Measurements from ENCODE around the gene SUB1. TPM values are rescaled to one million over a fixed set of nuclear protein-coding genes. Genes with fewer than 3 reads are reported as not detected.

The SUB1 gene
- polyA plus RNA-seq, 1 of the 3 experiments (the other 2 are of a cell fraction), result 50.8 TPM

DNA sequence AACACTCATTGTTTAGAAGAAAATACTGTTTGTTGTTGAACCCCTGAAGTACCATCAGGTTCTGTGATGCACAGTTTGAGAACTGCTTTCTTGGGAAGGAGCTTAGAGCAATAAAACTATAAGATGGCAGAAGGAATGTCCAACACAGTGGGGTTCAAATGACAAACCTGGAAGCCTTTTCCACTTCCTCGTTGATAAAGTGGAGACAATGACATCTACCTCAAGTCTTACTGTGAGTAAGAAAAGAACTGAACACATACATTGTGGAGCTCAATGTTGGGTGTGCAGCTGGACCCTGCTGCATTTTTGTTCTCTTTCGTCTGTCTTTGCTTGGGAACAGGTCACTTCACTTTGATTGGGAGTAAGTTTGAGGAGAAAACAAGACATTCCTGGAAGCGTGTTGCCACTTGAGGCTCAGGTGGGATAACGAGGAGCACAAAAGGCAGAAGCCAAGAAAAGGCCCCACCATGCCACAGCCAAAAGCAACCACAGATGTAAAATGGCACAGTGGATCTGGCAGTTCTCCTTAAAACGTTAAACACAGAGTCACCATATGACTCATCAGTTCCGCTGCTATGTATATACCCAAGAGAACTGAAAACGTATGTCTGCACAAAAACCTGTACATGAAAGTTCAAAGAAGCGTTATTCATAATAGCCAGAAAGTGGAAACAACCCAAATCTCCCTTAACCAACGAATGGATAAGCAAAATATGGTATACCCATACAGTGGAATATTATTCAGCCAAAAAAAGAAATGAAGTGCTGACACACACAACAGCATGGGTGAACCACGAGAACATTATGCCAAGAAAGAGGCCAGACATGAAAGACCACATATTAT, 42.9 kb upstream of the SUB1 start:
- peaks cover 5 to 13% of the 10 kb centered on the region in 2 experiments; a peak in 2 of 4 replicates for H3K4me1 ChIP-seq (ENCODE audit: control insufficient read depth in 1 of 2, insufficient read depth in 2 of 2, low read depth in 1 of 2, low read length in 1 of 2)
- no peaks in the 10 kb centered on the region for H3K36me3 ChIP-seq (replicated peaks in 1 of 2; ENCODE audit: control insufficient read depth in 1 of 2, insufficient read depth in 2 of 2, low read length in 1 of 2)
- DNase-seq, result no peak
- ChIA-PET POLR2A (interaction anchor here (1.4 kb wide), 1 partner anchor 38 kb away, joined by 3 read pairs; no protein-coding TSS in a partner anchor), CTCF (interaction anchor here (1.4 kb wide), 2 partner anchors 17 to 24 kb away, joined by 3 read pairs; no protein-coding TSS in a partner anchor)
- H3F3A ChIP-seq (replicated peaks; ENCODE audit: insufficient read depth), result peaks cover 20% of the 10 kb centered on the region
- H2AFZ ChIP-seq (ENCODE audit: low read depth), result peak overlapping the region; percentile 29; the same call in 1 of the 2 replicates
- no peaks in the 10 kb centered on the region for H3K9me3 ChIP-seq
- 52% methylated on average over 10 of the region's 10 CpGs for WGBS (ENCODE audit: low lambda C conversion rate)
- H3K79me2 ChIP-seq (ENCODE audit: insufficient read depth), result no peaks in the 10 kb centered on the region
- H3K27me3 ChIP-seq (ENCODE audit: insufficient read depth), result no peaks in the 10 kb centered on the region
- TF ChIP-seq, protein P1, sequence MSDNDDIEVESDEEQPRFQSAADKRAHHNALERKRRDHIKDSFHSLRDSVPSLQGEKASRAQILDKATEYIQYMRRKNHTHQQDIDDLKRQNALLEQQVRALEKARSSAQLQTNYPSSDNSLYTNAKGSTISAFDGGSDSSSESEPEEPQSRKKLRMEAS (IDR thresholded peaks at IDR 0.05; ENCODE audit: low read depth), result peak; percentile 16; the same call in 1 of the 2 replicates
- TF ChIP-seq FOSL2 (IDR thresholded peaks at IDR 0.05; ENCODE audit: borderline replicate concordance, low read depth), result peak; percentile 73; the same call in 1 of the 2 replicates
- peak; percentile 51 for TF ChIP-seq NFIC (IDR thresholded peaks at IDR 0.05; ENCODE audit: borderline replicate concordance)
- peak; percentile 81 for TF ChIP-seq TCF12 (IDR thresholded peaks at IDR 0.05)
- TF ChIP-seq RFX5 (IDR thresholded peaks at IDR 0.05; ENCODE audit: low read length), result no peak
- peak in 1 of 2 experiments; percentile 42; a peak in 1 of 4 replicates for TF ChIP-seq EP300 (IDR thresholded peaks at IDR 0.05; ENCODE audit: borderline replicate concordance in 1 of 2, low read depth in 1 of 2, low read length in 1 of 2)
- no peak for TF ChIP-seq MXI1 (IDR thresholded peaks at IDR 0.05; ENCODE audit: low read depth, low read length)
- peak; percentile 66 for TF ChIP-seq JUND (IDR thresholded peaks at IDR 0.05)
- no peak overlapping the region for H3K9ac ChIP-seq
- H3K4me2 ChIP-seq, result no peak overlapping the region
- no peaks in the 10 kb centered on the region for H3K9me2 ChIP-seq
- H3K4me3 ChIP-seq (ENCODE audit: low read depth in 2 of 2, low read length in 1 of 2), result no peak overlapping the region
- H3K27ac ChIP-seq (ENCODE audit: low read depth in 2 of 2, low read length in 1 of 2), result peak overlapping the region in 1 of 2 experiments; percentile 78; a peak in 2 of 4 replicates
- H4K20me1 ChIP-seq (ENCODE audit: insufficient read depth), result no peaks in the 10 kb centered on the region

GRCh38 chr5:32543291-32543690, 42.1 kb upstream of the SUB1 start:
- Histone ChIP-seq H4K20me1 (ENCODE audit: insufficient read depth) (no peaks in the 10 kb centered on the region), H3K36me3 (replicated peaks in 1 of 2; ENCODE audit: control insufficient read depth in 1 of 2, insufficient read depth in 2 of 2, low read length in 1 of 2) (no peaks in the 10 kb centered on the region), H3K9me2 (no peaks in the 10 kb centered on the region), H3K27ac (ENCODE audit: low read depth in 2 of 2, low read length in 1 of 2) (peak overlapping the region in 1 of 2 experiments; percentile 78; a peak in 2 of 4 replicates), H3K4me3 (ENCODE audit: low read depth in 2 of 2, low read length in 1 of 2) (no peak overlapping the region), H3K27me3 (ENCODE audit: insufficient read depth) (no peaks in the 10 kb centered on the region), H3K4me2 (no peak overlapping the region), H2AFZ (ENCODE audit: low read depth) (no peak overlapping the region), H3K79me2 (ENCODE audit: insufficient read depth) (no peaks in the 10 kb centered on the region), H3K9ac (no peak overlapping the region), H3K9me3 (no peaks in the 10 kb centered on the region), H3K4me1 (ENCODE audit: control insufficient read depth in 1 of 2, insufficient read depth in 2 of 2, low read depth in 1 of 2, low read length in 1 of 2) (peaks cover 5 to 13% of the 10 kb centered on the region in 2 experiments; a peak in 2 of 4 replicates), H3F3A (replicated peaks; ENCODE audit: insufficient read depth) (peaks cover 17% of the 10 kb centered on the region)
- CTCF ChIA-PET, result no interaction called here
- WGBS (ENCODE audit: low lambda C conversion rate), result 64% methylated on average over 8 of the region's 8 CpGs
- DNase-seq, result no peak
- POLR2A ChIA-PET, result no interaction called here
- TF ChIP-seq TAF1 (IDR thresholded peaks at IDR 0.05; ENCODE audit: borderline replicate concordance, low read depth, low read length) (no peak), EP300 (IDR thresholded peaks at IDR 0.05; ENCODE audit: borderline replicate concordance in 1 of 2, low read depth in 1 of 2, low read length in 1 of 2) (no peak), PBX3 (IDR thresholded peaks at IDR 0.05) (no peak), ELF1 (IDR thresholded peaks at IDR 0.05) (no peak), GATA2 (CRISPR knock-in tag; IDR thresholded peaks at IDR 0.05) (no peak), MEF2A (IDR thresholded peaks at IDR 0.05; ENCODE audit: borderline replicate concordance, low read depth) (no peak), ZBTB33 (IDR thresholded peaks at IDR 0.05; ENCODE audit: borderline replicate concordance, low read depth) (no peak), SMC3 (IDR thresholded peaks at IDR 0.05; ENCODE audit: low read depth, low read length) (no peak), POLR2AphosphoS5 (IDR thresholded peaks at IDR 0.05; ENCODE audit: low read depth, low read length) (no peak), SIN3A (IDR thresholded peaks at IDR 0.05; ENCODE audit: borderline replicate concordance, low read depth, low read length) (no peak), NFIC (IDR thresholded peaks at IDR 0.05; ENCODE audit: borderline replicate concordance) (peak; percentile 6; the same call in 1 of the 2 replicates), TCF12 (IDR thresholded peaks at IDR 0.05) (0 out of 2 replicates have a peak, but pooled peaks have one; percentile 8), TEAD4 (IDR thresholded peaks at IDR 0.05; ENCODE audit: borderline replicate concordance, insufficient read depth) (0 out of 2 replicates have a peak, but pooled peaks have one; percentile 16)
- TF ChIP-seq, protein P1 (IDR thresholded peaks at IDR 0.05; ENCODE audit: low read depth), result no peak
- TF ChIP-seq, protein P2, sequence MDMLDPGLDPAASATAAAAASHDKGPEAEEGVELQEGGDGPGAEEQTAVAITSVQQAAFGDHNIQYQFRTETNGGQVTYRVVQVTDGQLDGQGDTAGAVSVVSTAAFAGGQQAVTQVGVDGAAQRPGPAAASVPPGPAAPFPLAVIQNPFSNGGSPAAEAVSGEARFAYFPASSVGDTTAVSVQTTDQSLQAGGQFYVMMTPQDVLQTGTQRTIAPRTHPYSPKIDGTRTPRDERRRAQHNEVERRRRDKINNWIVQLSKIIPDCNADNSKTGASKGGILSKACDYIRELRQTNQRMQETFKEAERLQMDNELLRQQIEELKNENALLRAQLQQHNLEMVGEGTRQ (IDR thresholded peaks at IDR 0.05; ENCODE audit: borderline replicate concordance, low read depth, low read length), result no peak
- TF ChIP-seq, protein P3, sequence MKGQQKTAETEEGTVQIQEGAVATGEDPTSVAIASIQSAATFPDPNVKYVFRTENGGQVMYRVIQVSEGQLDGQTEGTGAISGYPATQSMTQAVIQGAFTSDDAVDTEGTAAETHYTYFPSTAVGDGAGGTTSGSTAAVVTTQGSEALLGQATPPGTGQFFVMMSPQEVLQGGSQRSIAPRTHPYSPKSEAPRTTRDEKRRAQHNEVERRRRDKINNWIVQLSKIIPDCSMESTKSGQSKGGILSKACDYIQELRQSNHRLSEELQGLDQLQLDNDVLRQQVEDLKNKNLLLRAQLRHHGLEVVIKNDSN (IDR thresholded peaks at IDR 0.05; ENCODE audit: borderline replicate concordance, low read depth), result no peak
